GM19324 (cell line): ENCODE results near the gene CLEC18A.
"Not testable (repeated sequence)": the region's sequence is repeated elsewhere in the genome, so short reads cannot be mapped to it uniquely, and the experiment has no call there.

Experiments
- ATAC-seq: cut with Tn5 transposase; IDR thresholded peaks from one replicate; pipeline ENCODE4 v1.9.1; 2021; ENCODE audit warnings: mild to moderate bottlenecking, moderate library complexity; ENCODE audit not compliant: unreplicated experiment, low FRiP score

CLEC18A gene

GRCh38 chr16:70012354-70012753, 61.2 kb downstream of the CLEC18A start:
- ATAC-seq: not testable (repeated sequence)

DNA sequence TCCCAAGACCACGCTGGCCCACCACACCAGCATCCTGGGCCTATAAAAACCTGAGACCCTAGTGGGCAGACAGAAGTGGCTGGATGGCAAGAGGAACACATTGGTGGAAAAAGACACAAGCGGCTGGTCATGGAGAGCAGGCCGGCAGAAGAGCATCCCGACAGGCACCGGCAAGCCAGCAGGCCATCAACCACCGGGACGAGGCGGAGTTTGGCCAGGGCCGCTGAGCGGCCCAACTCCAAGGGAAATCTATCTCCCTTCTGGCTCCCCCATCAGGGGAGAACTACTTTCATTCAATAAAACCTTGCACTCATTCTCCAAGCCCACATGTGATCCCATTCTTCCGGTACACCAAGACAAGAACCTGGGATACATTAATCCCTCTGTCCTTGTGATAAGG, 61.8 kb downstream of the CLEC18A start:
- not testable (repeated sequence) for ATAC-seq
